ENCODE measurements around the gene AGPS. TPM values are rescaled to one million over a fixed set of nuclear protein-coding genes. Genes with fewer than 3 reads are reported as not detected.

The AGPS gene
- total and polyA plus RNA-seq, 2 of the 13 experiments (the other 11 are each of a cell fraction or from before 2014, with no cell fraction given) = 39.4 to 99.0 TPM

DNA sequence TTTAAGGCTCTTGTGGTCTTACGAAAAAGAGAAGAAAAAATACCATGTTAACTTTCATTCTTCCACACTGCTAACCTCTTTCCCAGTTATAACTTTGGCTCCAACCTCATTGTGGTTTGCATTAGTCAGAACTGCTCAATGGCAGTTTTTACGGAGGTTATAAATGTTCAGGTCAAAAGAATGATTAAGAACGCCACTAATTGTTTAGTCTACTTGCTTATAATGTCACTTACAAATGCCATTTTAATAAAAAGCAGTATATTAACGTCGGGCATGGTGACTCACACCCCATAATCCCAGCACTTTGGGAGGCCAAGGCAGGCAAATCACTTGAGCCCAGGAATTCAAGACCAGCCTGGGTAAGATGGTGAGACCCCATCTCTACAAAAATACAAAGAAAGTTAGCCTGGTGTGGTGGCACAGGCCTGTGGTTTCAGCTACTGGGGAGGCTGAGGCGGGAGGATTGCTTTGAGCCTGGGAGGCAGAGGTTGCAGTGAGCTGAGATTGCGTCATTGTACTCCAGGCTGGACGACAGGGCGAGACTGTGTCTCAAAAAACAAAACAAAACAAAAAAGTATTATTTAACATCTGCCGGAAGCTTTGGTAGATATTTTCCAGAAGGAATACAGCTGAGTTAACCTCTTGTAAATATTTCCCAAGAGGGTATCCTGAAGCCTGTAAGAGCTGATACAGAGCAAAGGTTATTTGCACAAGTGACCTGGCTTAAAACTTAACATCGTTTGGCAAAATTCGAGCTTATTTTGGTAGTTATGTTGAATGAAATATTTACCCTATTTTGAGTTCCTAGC is 5.1 kb downstream of the AGPS start (continued):
- TF ChIP-seq, protein P1, sequence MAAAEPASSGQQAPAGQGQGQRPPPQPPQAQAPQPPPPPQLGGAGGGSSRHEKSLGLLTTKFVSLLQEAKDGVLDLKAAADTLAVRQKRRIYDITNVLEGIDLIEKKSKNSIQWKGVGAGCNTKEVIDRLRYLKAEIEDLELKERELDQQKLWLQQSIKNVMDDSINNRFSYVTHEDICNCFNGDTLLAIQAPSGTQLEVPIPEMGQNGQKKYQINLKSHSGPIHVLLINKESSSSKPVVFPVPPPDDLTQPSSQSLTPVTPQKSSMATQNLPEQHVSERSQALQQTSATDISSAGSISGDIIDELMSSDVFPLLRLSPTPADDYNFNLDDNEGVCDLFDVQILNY (CRISPR knock-in tag; conservative IDR thresholded peaks at IDR 0.05) = no peak
- TF ChIP-seq, protein P2, sequence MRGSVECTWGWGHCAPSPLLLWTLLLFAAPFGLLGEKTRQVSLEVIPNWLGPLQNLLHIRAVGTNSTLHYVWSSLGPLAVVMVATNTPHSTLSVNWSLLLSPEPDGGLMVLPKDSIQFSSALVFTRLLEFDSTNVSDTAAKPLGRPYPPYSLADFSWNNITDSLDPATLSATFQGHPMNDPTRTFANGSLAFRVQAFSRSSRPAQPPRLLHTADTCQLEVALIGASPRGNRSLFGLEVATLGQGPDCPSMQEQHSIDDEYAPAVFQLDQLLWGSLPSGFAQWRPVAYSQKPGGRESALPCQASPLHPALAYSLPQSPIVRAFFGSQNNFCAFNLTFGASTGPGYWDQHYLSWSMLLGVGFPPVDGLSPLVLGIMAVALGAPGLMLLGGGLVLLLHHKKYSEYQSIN (CRISPR knock-in tag; IDR thresholded peaks at IDR 0.05; ENCODE audit: borderline replicate concordance) = no peak
- TF ChIP-seq, protein P3, sequence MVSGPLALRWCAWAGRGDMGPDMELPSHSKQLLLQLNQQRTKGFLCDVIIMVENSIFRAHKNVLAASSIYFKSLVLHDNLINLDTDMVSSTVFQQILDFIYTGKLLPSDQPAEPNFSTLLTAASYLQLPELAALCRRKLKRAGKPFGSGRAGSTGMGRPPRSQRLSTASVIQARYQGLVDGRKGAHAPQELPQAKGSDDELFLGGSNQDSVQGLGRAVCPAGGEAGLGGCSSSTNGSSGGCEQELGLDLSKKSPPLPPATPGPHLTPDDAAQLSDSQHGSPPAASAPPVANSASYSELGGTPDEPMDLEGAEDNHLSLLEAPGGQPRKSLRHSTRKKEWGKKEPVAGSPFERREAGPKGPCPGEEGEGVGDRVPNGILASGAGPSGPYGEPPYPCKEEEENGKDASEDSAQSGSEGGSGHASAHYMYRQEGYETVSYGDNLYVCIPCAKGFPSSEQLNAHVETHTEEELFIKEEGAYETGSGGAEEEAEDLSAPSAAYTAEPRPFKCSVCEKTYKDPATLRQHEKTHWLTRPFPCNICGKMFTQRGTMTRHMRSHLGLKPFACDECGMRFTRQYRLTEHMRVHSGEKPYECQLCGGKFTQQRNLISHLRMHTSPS (CRISPR knock-in tag; IDR thresholded peaks at IDR 0.05; ENCODE audit: low read depth) = peak; percentile 77
- TF ChIP-seq, protein P4, sequence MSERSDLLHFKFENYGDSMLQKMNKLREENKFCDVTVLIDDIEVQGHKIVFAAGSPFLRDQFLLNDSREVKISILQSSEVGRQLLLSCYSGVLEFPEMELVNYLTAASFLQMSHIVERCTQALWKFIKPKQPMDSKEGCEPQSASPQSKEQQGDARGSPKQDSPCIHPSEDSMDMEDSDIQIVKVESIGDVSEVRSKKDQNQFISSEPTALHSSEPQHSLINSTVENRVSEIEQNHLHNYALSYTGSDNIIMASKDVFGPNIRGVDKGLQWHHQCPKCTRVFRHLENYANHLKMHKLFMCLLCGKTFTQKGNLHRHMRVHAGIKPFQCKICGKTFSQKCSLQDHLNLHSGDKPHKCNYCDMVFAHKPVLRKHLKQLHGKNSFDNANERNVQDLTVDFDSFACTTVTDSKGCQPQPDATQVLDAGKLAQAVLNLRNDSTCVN (CRISPR knock-in tag; IDR thresholded peaks at IDR 0.05; ENCODE audit: borderline replicate concordance) = peak; percentile 97
- TF ChIP-seq ZNF878 (CRISPR knock-in tag; IDR thresholded peaks at IDR 0.05) (peak; percentile 84), ZNF3 (CRISPR knock-in tag; IDR thresholded peaks at IDR 0.05) (peak; percentile 94), RXRB (CRISPR knock-in tag; IDR thresholded peaks at IDR 0.05; ENCODE audit: borderline replicate concordance) (peak; percentile 97), ZNF225 (CRISPR knock-in tag; IDR thresholded peaks at IDR 0.05) (no peak), HNRNPUL1 (IDR thresholded peaks at IDR 0.05; ENCODE audit: low read depth, low read length) (no peak), RBM39 (IDR thresholded peaks at IDR 0.05; ENCODE audit: low read depth, low read length, poor library complexity, severe bottlenecking) (no peak), TP53 (CRISPR knock-in tag; conservative IDR thresholded peaks at IDR 0.05) (peak; percentile 91), ZNF337 (CRISPR knock-in tag; IDR thresholded peaks at IDR 0.05; ENCODE audit: borderline replicate concordance, low read depth) (peak; percentile 45; the same call in 1 of the 2 replicates), ATM (IDR thresholded peaks at IDR 0.05; ENCODE audit: borderline replicate concordance) (no peak)
- TF ChIP-seq, protein P5, sequence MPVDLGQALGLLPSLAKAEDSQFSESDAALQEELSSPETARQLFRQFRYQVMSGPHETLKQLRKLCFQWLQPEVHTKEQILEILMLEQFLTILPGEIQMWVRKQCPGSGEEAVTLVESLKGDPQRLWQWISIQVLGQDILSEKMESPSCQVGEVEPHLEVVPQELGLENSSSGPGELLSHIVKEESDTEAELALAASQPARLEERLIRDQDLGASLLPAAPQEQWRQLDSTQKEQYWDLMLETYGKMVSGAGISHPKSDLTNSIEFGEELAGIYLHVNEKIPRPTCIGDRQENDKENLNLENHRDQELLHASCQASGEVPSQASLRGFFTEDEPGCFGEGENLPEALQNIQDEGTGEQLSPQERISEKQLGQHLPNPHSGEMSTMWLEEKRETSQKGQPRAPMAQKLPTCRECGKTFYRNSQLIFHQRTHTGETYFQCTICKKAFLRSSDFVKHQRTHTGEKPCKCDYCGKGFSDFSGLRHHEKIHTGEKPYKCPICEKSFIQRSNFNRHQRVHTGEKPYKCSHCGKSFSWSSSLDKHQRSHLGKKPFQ (CRISPR knock-in tag; IDR thresholded peaks at IDR 0.05; ENCODE audit: insufficient replicate concordance) = no peak
- TF ChIP-seq, protein P6, sequence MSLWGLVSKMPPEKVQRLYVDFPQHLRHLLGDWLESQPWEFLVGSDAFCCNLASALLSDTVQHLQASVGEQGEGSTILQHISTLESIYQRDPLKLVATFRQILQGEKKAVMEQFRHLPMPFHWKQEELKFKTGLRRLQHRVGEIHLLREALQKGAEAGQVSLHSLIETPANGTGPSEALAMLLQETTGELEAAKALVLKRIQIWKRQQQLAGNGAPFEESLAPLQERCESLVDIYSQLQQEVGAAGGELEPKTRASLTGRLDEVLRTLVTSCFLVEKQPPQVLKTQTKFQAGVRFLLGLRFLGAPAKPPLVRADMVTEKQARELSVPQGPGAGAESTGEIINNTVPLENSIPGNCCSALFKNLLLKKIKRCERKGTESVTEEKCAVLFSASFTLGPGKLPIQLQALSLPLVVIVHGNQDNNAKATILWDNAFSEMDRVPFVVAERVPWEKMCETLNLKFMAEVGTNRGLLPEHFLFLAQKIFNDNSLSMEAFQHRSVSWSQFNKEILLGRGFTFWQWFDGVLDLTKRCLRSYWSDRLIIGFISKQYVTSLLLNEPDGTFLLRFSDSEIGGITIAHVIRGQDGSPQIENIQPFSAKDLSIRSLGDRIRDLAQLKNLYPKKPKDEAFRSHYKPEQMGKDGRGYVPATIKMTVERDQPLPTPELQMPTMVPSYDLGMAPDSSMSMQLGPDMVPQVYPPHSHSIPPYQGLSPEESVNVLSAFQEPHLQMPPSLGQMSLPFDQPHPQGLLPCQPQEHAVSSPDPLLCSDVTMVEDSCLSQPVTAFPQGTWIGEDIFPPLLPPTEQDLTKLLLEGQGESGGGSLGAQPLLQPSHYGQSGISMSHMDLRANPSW (CRISPR knock-in tag; IDR thresholded peaks at IDR 0.05; ENCODE audit: borderline replicate concordance) = 0 out of 2 replicates have a peak, but pooled peaks have one; percentile 91
- TF ChIP-seq, protein P7, sequence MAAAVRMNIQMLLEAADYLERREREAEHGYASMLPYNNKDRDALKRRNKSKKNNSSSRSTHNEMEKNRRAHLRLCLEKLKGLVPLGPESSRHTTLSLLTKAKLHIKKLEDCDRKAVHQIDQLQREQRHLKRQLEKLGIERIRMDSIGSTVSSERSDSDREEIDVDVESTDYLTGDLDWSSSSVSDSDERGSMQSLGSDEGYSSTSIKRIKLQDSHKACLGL (CRISPR knock-in tag; IDR thresholded peaks at IDR 0.05) = no peak
